Skeletal muscle tissue (tissue), 4 donors: ENCODE results near the gene KCNIP3. TPM values are rescaled to one million over a fixed set of nuclear protein-coding genes. Genes with fewer than 3 reads are reported as not detected.
"Not testable (repeated sequence)": the region's sequence is repeated elsewhere in the genome, so short reads cannot be mapped to it uniquely, and the experiment has no call there.

Experiments used
- H3K27ac ChIP-seq: one replicate; pipeline ENCODE4 v1.7.0; 2013; ENCODE audit warnings: mild to moderate bottlenecking, low read depth, low read length, inconsistent platforms
- H3K27me3 ChIP-seq, 3 donors: one replicate each; pipeline ENCODE4 v1.7.0; 2013; ENCODE audit warnings: low read length in 3 of 3; ENCODE audit not compliant: control insufficient read depth in 3 of 3, insufficient read depth in 3 of 3
- H3K36me3 ChIP-seq, 3 donors: one replicate each; pipeline ENCODE4 v1.7.0; 2013; ENCODE audit warnings: low read length in 3 of 3; ENCODE audit not compliant: control insufficient read depth in 3 of 3, insufficient read depth in 3 of 3
- H3K4me1 ChIP-seq, 3 donors: one replicate each; pipeline ENCODE4 v1.7.0; 2013; ENCODE audit warnings: low read length in 3 of 3, mild to moderate bottlenecking in 3 of 3; ENCODE audit not compliant: control insufficient read depth in 3 of 3, insufficient read depth in 3 of 3
- H3K4me3 ChIP-seq, 3 donors: one replicate each; pipeline ENCODE4 v1.7.0; 2013; ENCODE audit warnings: low read length in 3 of 3
- H3K9ac ChIP-seq, 3 donors: one replicate each; pipeline ENCODE4 v1.7.0; 2013; ENCODE audit warnings: low read length in 3 of 3, mild to moderate bottlenecking in 3 of 3, moderate library complexity in 2 of 3, low read depth in 1 of 3
- H3K9me3 ChIP-seq, 3 donors: one replicate each; pipeline ENCODE4 v1.7.0; 2013; ENCODE audit warnings: low read length in 3 of 3; ENCODE audit not compliant: control insufficient read depth in 3 of 3
- total RNA-seq: library from RNA; depleted of rRNA; stranded (reverse); fragments of >200 nt; gene quantifications from one replicate; pipeline ENCODE4 v1.2.3, GENCODE V29; 2014
- donor health status: Osteomylitis.

Gene KCNIP3
- total RNA-seq, 1 donor from 2014 or later, result 2.1 TPM

GRCh38 chr2:95427196-95427867 lies 130.2 kb downstream of the KCNIP3 start:
- not testable (repeated sequence) for H3K4me3 ChIP-seq, H3K36me3 ChIP-seq, H3K27me3 ChIP-seq

GRCh38 chr2:95429748-95430467 lies 132.8 kb downstream of the KCNIP3 start:
- H3K36me3 ChIP-seq, H3K27me3 ChIP-seq, H3K9me3 ChIP-seq, H3K4me1 ChIP-seq, H3K9ac ChIP-seq, H3K4me3 ChIP-seq, H3K27ac ChIP-seq: not testable (repeated sequence)

More at GRCh38 chr2:95427196-95427867, 130.2 kb downstream of the KCNIP3 start:
- not testable (repeated sequence) for H3K27ac ChIP-seq, H3K9me3 ChIP-seq, H3K4me1 ChIP-seq, H3K9ac ChIP-seq

- H3K27me3 ChIP-seq, H3K4me3 ChIP-seq, H3K27ac ChIP-seq, H3K36me3 ChIP-seq, H3K9ac ChIP-seq, H3K9me3 ChIP-seq, H3K4me1 ChIP-seq: not testable (repeated sequence)
Observed at GRCh38 chr2:95433373-95433772, 136.2 kb downstream of the KCNIP3 start.

GRCh38 chr2:95433973-95434372 lies 136.8 kb downstream of the KCNIP3 start:
- not testable (repeated sequence) for H3K27me3 ChIP-seq, H3K9ac ChIP-seq, H3K27ac ChIP-seq, H3K9me3 ChIP-seq, H3K4me1 ChIP-seq, H3K36me3 ChIP-seq, H3K4me3 ChIP-seq

GRCh38 chr2:95434507-95435076 lies 137.4 kb downstream of the KCNIP3 start:
- not testable (repeated sequence) for H3K27ac ChIP-seq, H3K9me3 ChIP-seq, H3K27me3 ChIP-seq, H3K9ac ChIP-seq, H3K4me1 ChIP-seq, H3K36me3 ChIP-seq, H3K4me3 ChIP-seq

- H3K27ac ChIP-seq, H3K4me1 ChIP-seq, H3K9me3 ChIP-seq, H3K4me3 ChIP-seq, H3K9ac ChIP-seq, H3K36me3 ChIP-seq, H3K27me3 ChIP-seq: not testable (repeated sequence)
Observed at GRCh38 chr2:95435162-95435871, 138.2 kb downstream of the KCNIP3 start.

Other genes with a start within 250 kb of the KCNIP3 start
- gene MRPS5, start 175.5 kb upstream of the KCNIP3 start, total RNA-seq, result 36.5 TPM
- gene ZNF514, start 137.5 kb upstream of the KCNIP3 start, total RNA-seq, result 22.4 TPM
- 8.4 TPM for gene ZNF2, start 131.5 kb upstream of the KCNIP3 start, total RNA-seq
- 4.7 TPM for gene ZNF892, start 89.8 kb upstream of the KCNIP3 start, total RNA-seq
- gene PROM2, start 22.9 kb upstream of the KCNIP3 start, total RNA-seq, result under 0.01 TPM
- 3.7 TPM for gene FAHD2A, start 105.4 kb downstream of the KCNIP3 start, total RNA-seq
- not detected for gene TRIM43B, start 187.4 kb downstream of the KCNIP3 start, total RNA-seq